GM18507 (cell line): ENCODE results near the gene EEIG2.

ENCODE experiments used
- DNase-seq: peaks from one replicate; pipeline ENCODE4 v3.0.0; 2011; ENCODE audit warnings: low read depth; ENCODE audit not compliant: insufficient read length; ENCODE audit errors: extremely low spot score
- FAIRE-seq: peaks from 2 replicates; lab custom pipeline; 2011; peaks lifted over from hg19 to GRCh38; lab: Jason Lieb, UNC

EEIG2 gene

GRCh38 chr1:108572182-108572581, 12.3 kb downstream of the EEIG2 start:
- FAIRE-seq (no peak), DNase-seq (no peak)

GRCh38 chr1:108573183-108573582, 13.3 kb downstream of the EEIG2 start:
- FAIRE-seq (no peak), DNase-seq (no peak)

- no peak for DNase-seq
- FAIRE-seq: no peak
These were observed 14.1 kb downstream of the EEIG2 start for GRCh38 chr1:108574008-108574407.

GRCh38 chr1:108575375-108575774, 15.5 kb downstream of the EEIG2 start:
- no peak for FAIRE-seq

GRCh38 chr1:108583757-108584427, 24.0 kb downstream of the EEIG2 start:
- FAIRE-seq (no peak), DNase-seq (no peak)

More at GRCh38 chr1:108575375-108575774, 15.5 kb downstream of the EEIG2 start:
- DNase-seq: no peak

GRCh38 chr1:108584428-108584856, 24.5 kb downstream of the EEIG2 start:
- DNase-seq (no peak), FAIRE-seq (no peak)

- no peak for DNase-seq
- no peak for FAIRE-seq
These were observed 25.4 kb downstream of the EEIG2 start for GRCh38 chr1:108585313-108585712.

- DNase-seq: no peak
- FAIRE-seq: no peak
These were observed 30.5 kb downstream of the EEIG2 start for GRCh38 chr1:108590441-108590840.

- no peak for DNase-seq
These were observed 31.1 kb downstream of the EEIG2 start for GRCh38 chr1:108590957-108591356.

GRCh38 chr1:108591466-108591865, 31.6 kb downstream of the EEIG2 start:
- no peak for FAIRE-seq

More at GRCh38 chr1:108590957-108591356, 31.1 kb downstream of the EEIG2 start:
- FAIRE-seq: no peak

GRCh38 chr1:108592030-108592759, 32.3 kb downstream of the EEIG2 start:
- FAIRE-seq: no peak
- no peak for DNase-seq

More at GRCh38 chr1:108591466-108591865, 31.6 kb downstream of the EEIG2 start:
- DNase-seq: no peak

GRCh38 chr1:108593448-108593847, 33.5 kb downstream of the EEIG2 start:
- FAIRE-seq (no peak), DNase-seq (no peak)

- FAIRE-seq: no peak
- DNase-seq: no peak
These were observed 35.6 kb downstream of the EEIG2 start for GRCh38 chr1:108595507-108595906.

- DNase-seq: no peak
- no peak for FAIRE-seq
These were observed 37.1 kb downstream of the EEIG2 start for GRCh38 chr1:108597041-108597440.

GRCh38 chr1:108598340-108598739, 38.4 kb downstream of the EEIG2 start:
- no peak for FAIRE-seq
- DNase-seq: no peak

GRCh38 chr1:108600504-108600903, 40.6 kb downstream of the EEIG2 start:
- FAIRE-seq: no peak
- DNase-seq: no peak

- FAIRE-seq: no peak
- DNase-seq: no peak
These were observed 42.0 kb downstream of the EEIG2 start for GRCh38 chr1:108601708-108602410.

GRCh38 chr1:108605633-108606032, 45.7 kb downstream of the EEIG2 start:
- DNase-seq (no peak), FAIRE-seq (no peak)

GRCh38 chr1:108606478-108606877, 46.6 kb downstream of the EEIG2 start:
- FAIRE-seq: no peak

GRCh38 chr1:108609483-108610049, 49.7 kb downstream of the EEIG2 start:
- no peak for DNase-seq
- no peak for FAIRE-seq

More at GRCh38 chr1:108606478-108606877, 46.6 kb downstream of the EEIG2 start:
- no peak for DNase-seq
